ENCODE measurements around the gene RGS6.
A peak's percentile ranks its signal among the peaks of the same experiment; 100 is the strongest.

Gene RGS6

GRCh38 chr14:71947947-71948500 lies 15.8 kb downstream of the RGS6 start:
- no peak for TF ChIP-seq CTCF (IDR thresholded peaks at IDR 0.05; ENCODE audit: low read depth, low read length)
- no peak overlapping the region for H3K4me3 ChIP-seq (replicated peaks in 1 of 2; ENCODE audit: low read depth in 2 of 2, low read length in 2 of 2)
- DNase-seq (ENCODE audit: low read depth in 2 of 2): no peak

- no peak for TF ChIP-seq CTCF (IDR thresholded peaks at IDR 0.05; ENCODE audit: low read depth, low read length)
- no peak overlapping the region for H3K4me3 ChIP-seq (replicated peaks in 1 of 2; ENCODE audit: low read depth in 2 of 2, low read length in 2 of 2)
- DNase-seq (ENCODE audit: low read depth in 2 of 2): peak in 1 of 2 donors; percentile 27
These were observed 20.4 kb downstream of the RGS6 start for GRCh38 chr14:71952381-71953363.

- H3K4me3 ChIP-seq (replicated peaks in 1 of 2; ENCODE audit: low read depth in 2 of 2, low read length in 2 of 2): no peak overlapping the region
- no peak for TF ChIP-seq CTCF (IDR thresholded peaks at IDR 0.05; ENCODE audit: low read depth, low read length)
- DNase-seq (ENCODE audit: low read depth in 2 of 2): no peak
These were observed 24.8 kb downstream of the RGS6 start for GRCh38 chr14:71956920-71957563.

- DNase-seq (ENCODE audit: low read depth in 2 of 2): no peak
- H3K4me3 ChIP-seq (replicated peaks in 1 of 2; ENCODE audit: low read depth in 2 of 2, low read length in 2 of 2): no peak overlapping the region
- TF ChIP-seq CTCF (IDR thresholded peaks at IDR 0.05; ENCODE audit: low read depth, low read length): no peak
These were observed 26.8 kb downstream of the RGS6 start for GRCh38 chr14:71959055-71959454.

- H3K4me3 ChIP-seq (replicated peaks in 1 of 2; ENCODE audit: low read depth in 2 of 2, low read length in 2 of 2): no peak overlapping the region
- DNase-seq (ENCODE audit: low read depth in 2 of 2): no peak
- TF ChIP-seq CTCF (IDR thresholded peaks at IDR 0.05; ENCODE audit: low read depth, low read length): no peak
These were observed 28.5 kb downstream of the RGS6 start for GRCh38 chr14:71960494-71961353.

GRCh38 chr14:71961972-71962371 lies 29.7 kb downstream of the RGS6 start:
- no peak for DNase-seq (ENCODE audit: low read depth in 2 of 2)
- H3K4me3 ChIP-seq (replicated peaks in 1 of 2; ENCODE audit: low read depth in 2 of 2, low read length in 2 of 2): no peak overlapping the region
- TF ChIP-seq CTCF (IDR thresholded peaks at IDR 0.05; ENCODE audit: low read depth, low read length): no peak
